ENCODE data around the gene MYO1D. TPM values are rescaled to one million over a fixed set of nuclear protein-coding genes. Genes with fewer than 3 reads are reported as not detected.

MYO1D gene
- total and polyA plus RNA-seq, 2 donors (not counting 3 experiments of a cell fraction or from before 2014, with no cell fraction given), result 37.8 to 85.5 TPM

DNA sequence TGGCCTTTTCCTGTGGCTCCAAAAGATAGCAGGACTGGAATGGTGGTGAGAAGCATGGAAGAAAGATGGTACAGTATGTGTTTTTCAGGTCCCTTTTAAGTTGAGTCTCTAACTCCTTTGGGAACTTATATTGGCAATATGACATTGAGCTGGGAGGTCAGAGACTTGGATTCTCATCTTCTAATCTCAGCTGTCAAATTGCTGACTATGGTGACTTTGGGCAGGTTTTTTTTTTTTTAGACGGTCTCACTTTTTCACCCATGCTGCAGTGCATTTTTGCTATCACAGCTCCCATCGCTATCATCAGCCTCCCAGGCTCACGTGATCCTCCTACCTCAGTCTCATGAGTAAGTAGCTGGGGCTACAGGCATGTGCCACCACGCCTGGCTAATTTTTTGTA, 405.3 kb downstream of the MYO1D start:
- H3K9me1 ChIP-seq (replicated peaks; ENCODE audit: control insufficient read depth, extremely low read depth, insufficient read depth, low read length), result no peaks in the 10 kb centered on the region
- no peak overlapping the region for H3K27ac ChIP-seq (ENCODE audit: insufficient read depth, low read depth, low read length)
- no peaks in the 10 kb centered on the region for H3K4me1 ChIP-seq (ENCODE audit: control insufficient read depth, extremely low read depth, insufficient read depth, low read length)
- peaks cover 22% of the 10 kb centered on the region for H3K79me2 ChIP-seq (ENCODE audit: control insufficient read depth, insufficient read depth, low read length)
- POLR2A ChIA-PET, result no interaction called here
- no peak overlapping the region for H2AFZ ChIP-seq (ENCODE audit: low read depth, low read length)
- dilution Hi-C loops (cut with MboI; ENCODE audit: extremely low pct_ligation_motif_present, low sequenced_read_pairs) (no loop called here), intact Hi-C loops (cut with micrococcal nuclease) (no loop called here)
- BruUV-seq (replicated peaks), result no TSS peak
- CTCF ChIA-PET, result interaction anchor here (5.7 kb wide), 1 partner anchor 9 kb away, joined by 42 read pairs; no protein-coding TSS in a partner anchor
- no peak overlapping the region for H3K9ac ChIP-seq (replicated peaks; ENCODE audit: extremely low read depth, insufficient read depth, low read length)
- no peaks in the 10 kb centered on the region for H3K27me3 ChIP-seq (ENCODE audit: control insufficient read depth in 2 of 2, insufficient read depth in 2 of 2, low read length in 2 of 2)
- TF ChIP-seq JUN (IDR thresholded peaks at IDR 0.05; ENCODE audit: borderline replicate concordance, insufficient read depth, insufficient read length, low read depth) (no peak), EZH2 (IDR thresholded peaks at IDR 0.05; ENCODE audit: borderline replicate concordance, low read depth, low read length, severe bottlenecking) (no peak), MYC (IDR thresholded peaks at IDR 0.05; ENCODE audit: low read depth, low read length) (no peak), GATA2 (IDR thresholded peaks at IDR 0.05; ENCODE audit: insufficient read depth, insufficient read length, low read depth, low read length) (no peak), POLR2A (IDR thresholded peaks at IDR 0.05; ENCODE audit: low read depth, low read length) (no peak), FOS (IDR thresholded peaks at IDR 0.05; ENCODE audit: borderline replicate concordance, insufficient read depth, low read length) (no peak), POLR2AphosphoS5 (IDR thresholded peaks at IDR 0.05; ENCODE audit: insufficient read depth, low read depth, low read length) (no peak)
- TF ChIP-seq, protein P1, sequence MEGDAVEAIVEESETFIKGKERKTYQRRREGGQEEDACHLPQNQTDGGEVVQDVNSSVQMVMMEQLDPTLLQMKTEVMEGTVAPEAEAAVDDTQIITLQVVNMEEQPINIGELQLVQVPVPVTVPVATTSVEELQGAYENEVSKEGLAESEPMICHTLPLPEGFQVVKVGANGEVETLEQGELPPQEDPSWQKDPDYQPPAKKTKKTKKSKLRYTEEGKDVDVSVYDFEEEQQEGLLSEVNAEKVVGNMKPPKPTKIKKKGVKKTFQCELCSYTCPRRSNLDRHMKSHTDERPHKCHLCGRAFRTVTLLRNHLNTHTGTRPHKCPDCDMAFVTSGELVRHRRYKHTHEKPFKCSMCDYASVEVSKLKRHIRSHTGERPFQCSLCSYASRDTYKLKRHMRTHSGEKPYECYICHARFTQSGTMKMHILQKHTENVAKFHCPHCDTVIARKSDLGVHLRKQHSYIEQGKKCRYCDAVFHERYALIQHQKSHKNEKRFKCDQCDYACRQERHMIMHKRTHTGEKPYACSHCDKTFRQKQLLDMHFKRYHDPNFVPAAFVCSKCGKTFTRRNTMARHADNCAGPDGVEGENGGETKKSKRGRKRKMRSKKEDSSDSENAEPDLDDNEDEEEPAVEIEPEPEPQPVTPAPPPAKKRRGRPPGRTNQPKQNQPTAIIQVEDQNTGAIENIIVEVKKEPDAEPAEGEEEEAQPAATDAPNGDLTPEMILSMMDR (IDR thresholded peaks at IDR 0.05; ENCODE audit: extremely low read depth in 1 of 2, insufficient read depth in 1 of 2, low read depth in 1 of 2, low read length in 2 of 2), result no peak
- TF ChIP-seq, protein P2, sequence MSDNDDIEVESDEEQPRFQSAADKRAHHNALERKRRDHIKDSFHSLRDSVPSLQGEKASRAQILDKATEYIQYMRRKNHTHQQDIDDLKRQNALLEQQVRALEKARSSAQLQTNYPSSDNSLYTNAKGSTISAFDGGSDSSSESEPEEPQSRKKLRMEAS (IDR thresholded peaks at IDR 0.05; ENCODE audit: insufficient read depth, insufficient read length), result no peak
- H3K4me3 ChIP-seq (replicated peaks in 1 of 3; ENCODE audit: insufficient read depth in 1 of 3, low read depth in 1 of 3, low read length in 3 of 3), result no peak overlapping the region
- no peak overlapping the region for H3K4me2 ChIP-seq (ENCODE audit: insufficient read depth, low read length)
- FAIRE-seq (no peak), DNase-seq (ENCODE audit: low read depth, low spot score) (no peak)
- H3K9me3 ChIP-seq (replicated peaks; ENCODE audit: control insufficient read depth, insufficient read depth, low read length), result no peaks in the 10 kb centered on the region
- H4K20me1 ChIP-seq (replicated peaks; ENCODE audit: control insufficient read depth, extremely low read depth, insufficient read depth, low read length), result no peaks in the 10 kb centered on the region
- H3K36me3 ChIP-seq (ENCODE audit: control insufficient read depth in 2 of 2, extremely low read depth in 1 of 2, insufficient read depth in 2 of 2, low read length in 2 of 2), result peaks cover 47 to 52% of the 10 kb centered on the region in 2 experiments
